Endothelial cell of hepatic sinusoid (primary cell): ENCODE data around the gene GSX1.
"Not testable (repeated sequence)": the region's sequence is repeated elsewhere in the genome, so short reads cannot be mapped to it uniquely, and the experiment has no call there.

Experiments
- in situ Hi-C: cut with HindIII; loops from 2 replicates; pipeline ENCODE4 v1.10.0; 2017; ENCODE audit warnings: low sequenced_read_pairs

Gene GSX1

GRCh38 chr13:27792393-27793218, at the start of gene GSX1:
TSS of gene GSX1 (plus strand) at chr13:27792483. CDS start at chr13:27792691, 208 bp downstream.
- in situ Hi-C loops, result loop anchor here (25.0 kb wide), 1 partner anchor 255 kb away; no protein-coding TSS in a partner anchor

- in situ Hi-C loops, result no loop called here
These were observed 47.5 kb upstream of the GSX1 start for GRCh38 chr13:27744801-27745200.

DNA sequence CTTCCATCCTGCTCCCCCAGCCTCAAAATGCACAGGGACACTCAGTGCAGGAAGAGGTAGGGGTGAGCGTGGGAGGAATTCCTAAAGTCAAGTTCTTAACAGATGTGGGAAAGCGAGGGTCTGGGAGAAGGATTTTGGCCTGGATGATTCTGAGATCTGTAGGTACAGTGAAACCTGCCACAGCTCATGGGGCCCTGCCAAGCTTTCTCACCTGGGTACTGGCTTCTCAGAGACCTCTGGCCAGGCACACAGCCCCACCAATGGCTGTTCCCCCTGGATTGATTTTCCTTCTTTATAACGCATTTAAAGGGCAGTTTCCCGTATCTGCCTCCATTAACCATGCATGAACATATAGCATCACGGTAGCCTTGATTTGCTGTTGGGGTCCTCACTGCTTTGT, 47.0 kb upstream of the GSX1 start:
- in situ Hi-C loops, result no loop called here

GRCh38 chr13:27748143-27748542, 44.1 kb upstream of the GSX1 start:
- in situ Hi-C loops, result not testable (repeated sequence)

GRCh38 chr13:27751953-27752532, 40.2 kb upstream of the GSX1 start:
- in situ Hi-C loops, result no loop called here

DNA sequence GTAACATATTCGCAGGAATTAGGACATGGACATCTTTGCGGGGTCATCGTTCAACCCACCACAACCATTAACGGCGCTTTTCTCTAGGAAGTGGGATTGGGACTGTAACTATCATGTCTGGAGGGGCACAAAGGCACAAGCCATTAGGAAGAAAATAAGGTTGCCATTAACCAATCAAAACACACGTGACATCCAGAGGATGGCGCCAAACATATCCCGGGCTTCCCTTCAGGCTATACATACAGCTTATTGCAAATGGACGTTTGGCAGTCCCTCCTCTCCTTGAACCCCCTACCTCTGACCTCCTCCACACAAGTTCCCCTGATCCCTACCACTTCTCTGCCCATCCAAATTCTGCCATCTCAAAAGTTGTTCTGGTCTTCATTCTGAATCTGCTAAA, 26.6 kb upstream of the GSX1 start:
- in situ Hi-C loops, result no loop called here

DNA sequence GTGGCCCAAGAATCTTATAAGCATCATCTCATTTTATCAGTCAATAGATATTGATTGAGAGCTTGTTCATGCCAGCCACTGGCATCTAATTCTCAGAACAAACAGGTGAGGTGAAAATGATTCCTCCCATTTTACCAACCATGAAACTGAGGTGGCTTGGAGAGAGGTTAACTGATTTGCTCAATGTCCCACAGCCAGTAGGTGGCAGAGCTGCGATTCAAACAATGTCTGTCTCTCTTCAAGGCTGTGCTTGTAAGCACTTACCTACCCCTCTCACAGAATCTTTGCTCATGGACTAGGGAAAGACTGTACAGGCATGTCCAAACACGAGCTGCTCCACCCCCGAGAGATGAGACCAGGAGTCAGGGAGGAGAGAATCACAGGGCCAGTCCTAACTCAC, 21.5 kb upstream of the GSX1 start:
- in situ Hi-C loops, result no loop called here

DNA sequence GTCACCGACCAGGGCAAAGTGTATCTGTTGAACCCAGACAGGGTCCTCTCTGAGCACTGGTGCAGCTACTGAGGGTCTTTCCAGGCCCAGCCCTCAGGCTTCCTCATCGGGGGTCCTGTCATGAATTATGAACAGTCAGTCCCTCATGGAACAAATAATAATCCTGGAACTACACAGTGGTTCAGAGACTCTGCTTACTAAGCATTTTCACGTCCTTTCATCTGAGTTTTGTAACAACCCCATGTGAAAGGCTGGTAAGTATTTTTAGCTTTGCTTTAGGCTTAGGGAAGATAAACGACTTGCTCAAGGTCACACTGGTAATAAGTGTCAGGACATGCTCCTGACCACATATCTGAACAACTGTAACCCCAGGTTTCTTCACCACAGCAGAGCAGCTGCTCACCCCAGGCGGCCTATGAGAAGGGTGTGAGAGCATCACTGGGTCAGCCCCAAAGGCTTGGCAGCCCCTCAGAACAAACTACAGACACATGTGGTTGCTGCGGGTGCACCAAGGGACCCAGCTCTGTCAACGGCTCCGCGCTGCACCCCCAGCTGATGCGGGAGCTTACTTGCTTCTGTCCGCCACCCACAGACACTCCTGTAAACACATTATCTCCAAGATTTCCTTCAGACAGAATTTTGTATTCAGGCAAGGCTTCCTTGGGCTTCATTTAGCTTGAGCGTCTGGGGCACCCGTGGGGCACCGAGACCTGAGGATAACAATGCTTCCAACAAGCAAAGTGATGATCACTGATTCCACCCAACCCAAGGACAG, 19.4 kb upstream of the GSX1 start:
- in situ Hi-C loops, result no loop called here

DNA sequence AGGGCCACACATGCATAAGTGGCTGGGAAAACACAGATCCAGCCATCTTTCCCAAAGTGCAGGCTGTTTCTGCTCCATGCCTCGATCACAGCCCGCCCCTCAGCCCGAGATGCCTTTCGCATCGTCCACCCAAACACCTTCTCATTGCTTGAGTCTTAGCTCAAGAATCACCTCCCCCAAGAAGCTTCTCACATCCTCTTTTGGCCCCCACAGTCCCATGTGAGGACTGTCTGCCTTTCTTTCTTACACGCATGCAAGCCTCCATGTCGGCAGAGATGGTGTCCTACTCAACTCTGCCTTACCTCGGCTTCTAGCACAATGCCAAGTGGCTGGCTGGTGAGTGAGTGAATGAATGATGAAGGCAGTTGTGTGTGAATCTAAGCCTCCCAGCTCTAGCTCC, 18.1 kb upstream of the GSX1 start:
- in situ Hi-C loops, result no loop called here

DNA sequence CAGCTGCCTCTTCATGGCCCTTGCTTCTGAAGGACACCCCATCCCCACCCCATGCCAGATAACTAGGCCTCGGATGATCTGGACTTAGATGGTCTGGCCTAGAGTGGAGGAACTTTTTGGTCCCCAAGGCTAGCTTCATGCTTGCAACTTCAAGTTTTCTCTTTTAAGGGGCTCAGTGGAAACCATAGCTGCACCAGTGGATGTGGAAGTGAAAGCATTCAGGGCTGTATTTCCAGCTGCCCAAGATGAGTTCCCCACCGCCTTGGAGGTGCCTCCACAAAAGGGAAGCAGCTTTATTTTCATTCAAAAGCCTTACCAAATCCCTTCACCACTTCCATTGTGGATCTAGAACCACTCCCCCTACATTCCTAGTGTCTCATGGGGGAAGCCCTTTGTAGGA, 17.6 kb upstream of the GSX1 start:
- in situ Hi-C loops, result loop anchor here (25.0 kb wide), 1 partner anchor 237 kb away; no protein-coding TSS in a partner anchor

- in situ Hi-C loops, result loop anchor here (25.0 kb wide), 1 partner anchor 239 kb away; no protein-coding TSS in a partner anchor
These were observed 16.3 kb upstream of the GSX1 start for GRCh38 chr13:27775943-27776342.

DNA sequence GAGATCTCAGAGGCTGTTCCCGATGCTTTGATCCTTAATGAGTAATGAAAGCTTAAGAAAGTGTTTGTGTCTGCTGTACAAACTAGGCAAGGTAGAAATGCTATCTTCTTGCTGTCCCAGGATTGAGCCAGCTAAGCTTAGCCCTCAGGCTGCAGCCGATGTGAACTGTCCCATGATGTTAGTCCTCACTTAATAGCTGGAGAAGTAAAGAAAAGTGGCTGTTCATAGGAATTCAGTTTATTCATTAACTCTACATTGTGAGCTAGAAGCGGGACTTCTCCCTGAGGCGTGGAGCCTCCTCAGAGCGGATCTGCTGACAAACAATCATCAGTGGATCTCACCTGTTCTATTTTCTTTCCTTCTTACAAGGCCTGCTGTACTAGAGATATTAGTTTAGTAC, 10.1 kb upstream of the GSX1 start:
- in situ Hi-C loops, result loop anchor here (5.0 to 25.0 kb wide), 2 partner anchors 45 to 245 kb away; no protein-coding TSS in a partner anchor

- in situ Hi-C loops, result loop anchor here (5.0 to 25.0 kb wide), 2 partner anchors 46 to 246 kb away; no protein-coding TSS in a partner anchor
These were observed 9.2 kb upstream of the GSX1 start for GRCh38 chr13:27783111-27783510.

- in situ Hi-C loops, result loop anchor here (25.0 kb wide), 1 partner anchor 251 kb away; no protein-coding TSS in a partner anchor
These were observed 4.0 kb upstream of the GSX1 start for GRCh38 chr13:27788271-27788670.

DNA sequence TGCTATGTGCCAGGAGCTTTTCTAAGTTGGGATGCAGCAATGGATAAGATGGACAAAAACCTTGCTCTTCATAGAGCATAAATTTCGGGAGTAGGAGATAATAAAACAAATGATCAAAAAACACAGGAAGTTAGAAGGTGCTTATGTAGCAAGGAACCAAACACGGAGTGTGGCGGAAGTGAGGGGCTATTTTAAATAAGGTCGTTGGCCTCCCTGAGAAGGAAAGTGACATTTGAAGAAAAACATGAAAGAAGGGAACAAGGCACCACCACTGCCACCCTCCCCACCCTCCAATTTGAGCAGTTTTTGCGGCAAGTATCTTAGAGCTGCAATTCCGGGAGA, 3.2 kb upstream of the GSX1 start:
- in situ Hi-C loops, result loop anchor here (25.0 kb wide), 1 partner anchor 252 kb away; no protein-coding TSS in a partner anchor

DNA sequence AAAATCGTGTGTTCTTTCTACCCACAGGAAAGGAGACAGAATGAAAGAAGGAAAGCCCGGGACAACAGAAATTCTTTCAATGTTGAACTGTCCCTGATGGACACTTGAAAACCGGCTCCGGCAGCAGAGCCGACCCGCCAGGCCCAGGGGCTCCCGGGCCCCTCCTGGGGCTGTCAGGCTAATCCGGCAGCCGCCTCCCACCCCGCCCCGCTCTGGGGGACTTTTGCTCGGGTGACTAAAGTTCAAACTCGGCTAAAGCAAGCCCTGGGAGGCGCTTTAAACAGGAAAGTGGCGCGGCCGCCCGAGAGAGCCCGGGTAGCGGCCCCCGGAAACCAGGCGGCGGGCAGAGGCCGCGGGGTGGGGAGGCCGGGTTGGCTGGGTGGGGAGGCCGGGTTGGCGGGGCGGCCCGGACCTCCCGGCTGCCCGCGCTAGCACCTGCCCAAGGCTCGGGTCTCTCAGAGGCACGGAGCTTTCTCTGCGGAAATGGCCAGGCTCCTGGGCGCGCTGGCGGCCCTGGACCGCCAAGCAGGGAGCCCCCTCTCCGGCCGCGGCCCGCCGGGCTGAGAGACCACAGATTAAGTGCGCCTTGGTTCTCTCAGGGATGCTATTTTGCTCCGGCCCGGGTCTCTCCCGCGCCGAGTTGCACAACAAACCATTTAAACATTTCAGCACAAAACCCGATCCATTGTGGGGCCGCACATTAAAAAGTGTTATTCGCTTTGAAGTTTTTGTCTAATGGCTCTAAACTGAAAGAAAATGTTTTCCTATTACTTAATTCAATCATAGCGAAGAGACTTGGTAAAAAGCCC, 2.6 kb upstream of the GSX1 start:
- in situ Hi-C loops, result loop anchor here (25.0 kb wide), 1 partner anchor 252 kb away; no protein-coding TSS in a partner anchor

GRCh38 chr13:27790523-27790922, 1.8 kb upstream of the GSX1 start:
- in situ Hi-C loops, result loop anchor here (25.0 kb wide), 1 partner anchor 253 kb away; no protein-coding TSS in a partner anchor

DNA sequence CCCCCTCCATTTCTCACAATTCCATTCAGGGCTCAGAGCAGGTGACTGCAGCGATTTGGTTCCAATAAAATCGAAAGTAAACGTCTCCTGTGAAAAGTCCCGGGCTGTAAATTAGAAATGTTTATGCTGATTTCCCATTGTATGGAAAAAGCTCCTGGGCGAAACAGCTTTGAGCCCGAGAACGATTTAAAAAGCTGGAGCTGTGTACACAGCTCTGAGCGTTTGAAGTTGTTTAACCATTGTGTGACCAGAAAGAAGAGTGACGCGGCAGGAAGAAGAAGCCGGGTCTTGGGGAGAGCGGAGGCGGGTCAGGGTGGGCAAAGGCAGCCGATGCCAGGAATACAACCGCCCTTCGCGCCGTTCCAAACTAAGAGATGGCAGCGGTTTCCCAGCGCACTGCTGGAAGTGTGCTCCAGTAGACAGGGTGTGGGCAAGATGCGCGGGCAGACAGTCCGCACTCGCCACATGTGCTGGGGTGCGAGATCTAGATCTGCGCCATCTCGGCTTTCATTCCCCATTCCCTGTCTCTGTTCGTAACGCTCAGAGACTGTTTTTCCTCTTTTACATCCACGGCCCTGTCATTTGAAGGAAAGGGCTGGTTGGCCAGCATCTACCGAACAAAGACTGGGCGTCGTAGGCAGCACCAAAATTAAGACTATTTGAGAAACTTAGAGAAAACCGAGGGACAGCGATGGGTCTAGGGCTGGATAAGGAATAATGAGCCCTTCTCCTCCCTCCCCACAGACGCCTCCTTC, 960 bp upstream of the GSX1 start:
- in situ Hi-C loops, result loop anchor here (25.0 kb wide), 1 partner anchor 254 kb away; no protein-coding TSS in a partner anchor

GRCh38 chr13:27791901-27792392, 336 bp upstream of the GSX1 start:
- in situ Hi-C loops, result loop anchor here (25.0 kb wide), 1 partner anchor 255 kb away; no protein-coding TSS in a partner anchor
